Natural killer cell (primary cell): ENCODE data around the gene ELMO1. TPM values are rescaled to one million over a fixed set of nuclear protein-coding genes. Genes with fewer than 3 reads are reported as not detected.

Source experiments
- ATAC-seq, 3 donors: fragments of 150-1000 bp in 2 of 3; fragments of 200-7000 bp in 1 of 3; cut with Tn5 transposase; 1 replicate in 1 of 3; 2 replicates in 2 of 3; pipeline ENCODE4 v1.10.0; 2021; ENCODE audit warnings: mild to moderate bottlenecking in 2 of 3, moderate library complexity in 2 of 3
- DNase-seq, 2 donors: peaks; one replicate each; pipeline versions ENCODE4 v3.0.0 to v3.0.0-alpha.2; 2013 to 2021; ENCODE audit warnings: mixed read lengths in 1 of 2
- H3K27ac ChIP-seq: one replicate; pipeline ENCODE4 v1.5.1; 2013; ENCODE audit warnings: mild to moderate bottlenecking, low read length
- H3K27me3 ChIP-seq: one replicate; pipeline ENCODE4 v1.6.1; 2013; ENCODE audit warnings: low read length; ENCODE audit not compliant: control insufficient read depth, insufficient read depth
- H3K36me3 ChIP-seq: one replicate; pipeline ENCODE4 v1.6.1; 2013; ENCODE audit warnings: low read length; ENCODE audit not compliant: control insufficient read depth, insufficient read depth
- H3K4me1 ChIP-seq: one replicate; pipeline ENCODE4 v1.6.1; 2013; ENCODE audit warnings: low read length; ENCODE audit not compliant: control insufficient read depth, insufficient read depth
- H3K4me3 ChIP-seq: one replicate; pipeline ENCODE4 v1.5.1; 2013; ENCODE audit warnings: low read length
- H3K9me3 ChIP-seq: one replicate; pipeline ENCODE4 v1.6.1; 2013; ENCODE audit warnings: low read length; ENCODE audit not compliant: control insufficient read depth, insufficient read depth
- H3K27ac Mint-ChIP-seq, 2 donors: one replicate each; pipeline ENCODE4 v1.8.0; 2022; ENCODE audit warnings: mild to moderate bottlenecking in 2 of 2, mixed read lengths in 2 of 2, moderate library complexity in 1 of 2
- H3K27me3 Mint-ChIP-seq, 2 donors: one replicate each; pipeline ENCODE4 v1.8.0; 2022; ENCODE audit warnings: low read depth in 2 of 2, mixed read lengths in 2 of 2
- H3K36me3 Mint-ChIP-seq: one replicate; pipeline ENCODE4 v1.8.0; 2022; ENCODE audit warnings: mixed read lengths
- H3K4me1 Mint-ChIP-seq, 2 donors: one replicate each; pipeline ENCODE4 v1.8.0; 2022; ENCODE audit warnings: mixed read lengths in 2 of 2
- H3K4me3 Mint-ChIP-seq: one replicate; pipeline ENCODE4 v1.8.0; 2022; ENCODE audit warnings: mild to moderate bottlenecking, moderate library complexity, mixed read lengths
- H3K9me3 Mint-ChIP-seq, 2 donors: one replicate each; pipeline ENCODE4 v1.8.0; 2022; ENCODE audit warnings: mixed read lengths in 2 of 2
- WGBS: methylation state at CpG from one replicate; pipeline ENCODE4 v1.1.7; 2013; ENCODE audit warnings: missing lambda C conversion rate; ENCODE audit not compliant: insufficient coverage; 5-methylcytosine and 5-hydroxymethylcytosine counted together
- intact Hi-C: fragments of 100-400 bp; cut with micrococcal nuclease; formaldehyde crosslinking; loops from one replicate; pipeline ENCODE4 v1.14.2; 2022
- total RNA-seq, 4 donors: library from RNA; stranded (reverse); fragments of 120-200 nt in 1 of 4; gene quantifications; one replicate each; pipeline versions ENCODE4 v1.2.3 to v1.2.4, GENCODE V29; 2013 to 2022
- TF ChIP-seq, protein P1 (sequence below): fragments of 200-600 bp; IDR thresholded peaks from one replicate; pipeline ENCODE4 v1.8.0; 2022; ENCODE audit warnings: antibody characterized with exemption

ELMO1 gene
- total RNA-seq, 3 donors from 2014 or later (not counting 1 experiment from before 2014, with no cell fraction given), result 127 to 147 (median 130) TPM

DNA sequence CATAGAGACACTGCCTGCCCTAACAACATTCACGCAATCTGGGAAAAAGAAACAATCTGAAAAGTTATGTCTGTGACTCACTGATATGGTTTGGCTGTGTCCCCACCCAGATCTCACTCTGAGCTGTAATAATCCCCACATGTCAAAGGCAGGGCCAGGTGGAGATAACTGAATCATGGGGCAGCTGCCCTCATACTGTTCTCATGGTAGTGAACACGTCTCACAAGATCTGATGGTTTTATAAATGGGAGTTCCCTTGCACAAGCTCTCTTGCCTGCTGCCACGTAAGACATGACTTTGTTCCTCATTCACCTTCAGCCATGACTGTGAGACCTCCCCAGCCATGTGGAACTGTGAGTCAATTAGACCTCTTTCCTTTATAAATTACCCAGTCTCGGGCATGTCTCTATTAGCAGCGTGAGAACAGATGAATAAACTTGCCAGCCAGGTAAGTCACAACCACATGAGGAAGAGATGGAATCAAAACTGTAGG is 382.8 kb downstream of the ELMO1 start:
- peaks cover 51% of the 10 kb centered on the region in 2 donors for H3K4me1 Mint-ChIP-seq
- peak overlapping the region in 1 of 2 donors; percentile 13 for H3K27ac Mint-ChIP-seq
- DNase-seq (no peak), ATAC-seq (peak in 2 of 3 donors; percentile 28 to 36)
- 61% methylated on average over 5 of the region's 5 CpGs for WGBS
- no peaks in the 10 kb centered on the region for H3K36me3 Mint-ChIP-seq
- Histone ChIP-seq H3K4me1 (peaks cover 3% of the 10 kb centered on the region), H3K36me3 (no peaks in the 10 kb centered on the region), H3K27me3 (no peaks in the 10 kb centered on the region), H3K9me3 (no peaks in the 10 kb centered on the region), H3K4me3 (no peak overlapping the region), H3K27ac (no peak overlapping the region)
- TF ChIP-seq, protein P1, sequence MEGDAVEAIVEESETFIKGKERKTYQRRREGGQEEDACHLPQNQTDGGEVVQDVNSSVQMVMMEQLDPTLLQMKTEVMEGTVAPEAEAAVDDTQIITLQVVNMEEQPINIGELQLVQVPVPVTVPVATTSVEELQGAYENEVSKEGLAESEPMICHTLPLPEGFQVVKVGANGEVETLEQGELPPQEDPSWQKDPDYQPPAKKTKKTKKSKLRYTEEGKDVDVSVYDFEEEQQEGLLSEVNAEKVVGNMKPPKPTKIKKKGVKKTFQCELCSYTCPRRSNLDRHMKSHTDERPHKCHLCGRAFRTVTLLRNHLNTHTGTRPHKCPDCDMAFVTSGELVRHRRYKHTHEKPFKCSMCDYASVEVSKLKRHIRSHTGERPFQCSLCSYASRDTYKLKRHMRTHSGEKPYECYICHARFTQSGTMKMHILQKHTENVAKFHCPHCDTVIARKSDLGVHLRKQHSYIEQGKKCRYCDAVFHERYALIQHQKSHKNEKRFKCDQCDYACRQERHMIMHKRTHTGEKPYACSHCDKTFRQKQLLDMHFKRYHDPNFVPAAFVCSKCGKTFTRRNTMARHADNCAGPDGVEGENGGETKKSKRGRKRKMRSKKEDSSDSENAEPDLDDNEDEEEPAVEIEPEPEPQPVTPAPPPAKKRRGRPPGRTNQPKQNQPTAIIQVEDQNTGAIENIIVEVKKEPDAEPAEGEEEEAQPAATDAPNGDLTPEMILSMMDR, result no peak
- peaks cover 0 to 3% of the 10 kb centered on the region in 2 donors for H3K9me3 Mint-ChIP-seq
- intact Hi-C loops, result no loop called here
- H3K4me3 Mint-ChIP-seq, result no peak overlapping the region
- H3K27me3 Mint-ChIP-seq, result no peaks in the 10 kb centered on the region

DNA sequence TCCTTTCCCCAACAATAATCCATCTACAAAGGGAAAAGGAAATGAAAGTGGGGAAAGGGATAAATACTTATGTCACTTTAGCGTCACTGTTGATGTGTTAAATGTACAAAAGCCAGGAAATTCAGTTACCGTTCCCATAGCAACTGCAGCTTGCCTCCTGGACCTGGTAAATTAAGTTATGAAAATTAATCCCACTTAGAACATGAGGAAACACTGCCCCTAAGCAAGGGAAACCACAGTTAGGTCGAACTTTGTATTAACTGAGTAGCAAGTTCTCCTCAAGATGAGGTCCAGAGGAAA is 386.2 kb downstream of the ELMO1 start:
- H3K4me1 Mint-ChIP-seq, result peaks cover 41 to 43% of the 10 kb centered on the region in 2 donors
- H3K36me3 Mint-ChIP-seq, result no peaks in the 10 kb centered on the region
- Histone ChIP-seq H3K36me3 (no peaks in the 10 kb centered on the region), H3K4me1 (peaks cover 3% of the 10 kb centered on the region), H3K9me3 (no peaks in the 10 kb centered on the region), H3K27ac (no peak overlapping the region), H3K4me3 (no peak overlapping the region), H3K27me3 (no peaks in the 10 kb centered on the region)
- no peaks in the 10 kb centered on the region for H3K27me3 Mint-ChIP-seq
- TF ChIP-seq, protein P1, result no peak
- H3K27ac Mint-ChIP-seq, result peak overlapping the region; percentile 44 to 50
- DNase-seq (no peak), ATAC-seq (no peak)
- intact Hi-C loops, result no loop called here
- peaks cover 0 to 3% of the 10 kb centered on the region in 2 donors for H3K9me3 Mint-ChIP-seq
- no peak overlapping the region for H3K4me3 Mint-ChIP-seq
- 72% methylated on average over 3 of the region's 3 CpGs for WGBS

DNA sequence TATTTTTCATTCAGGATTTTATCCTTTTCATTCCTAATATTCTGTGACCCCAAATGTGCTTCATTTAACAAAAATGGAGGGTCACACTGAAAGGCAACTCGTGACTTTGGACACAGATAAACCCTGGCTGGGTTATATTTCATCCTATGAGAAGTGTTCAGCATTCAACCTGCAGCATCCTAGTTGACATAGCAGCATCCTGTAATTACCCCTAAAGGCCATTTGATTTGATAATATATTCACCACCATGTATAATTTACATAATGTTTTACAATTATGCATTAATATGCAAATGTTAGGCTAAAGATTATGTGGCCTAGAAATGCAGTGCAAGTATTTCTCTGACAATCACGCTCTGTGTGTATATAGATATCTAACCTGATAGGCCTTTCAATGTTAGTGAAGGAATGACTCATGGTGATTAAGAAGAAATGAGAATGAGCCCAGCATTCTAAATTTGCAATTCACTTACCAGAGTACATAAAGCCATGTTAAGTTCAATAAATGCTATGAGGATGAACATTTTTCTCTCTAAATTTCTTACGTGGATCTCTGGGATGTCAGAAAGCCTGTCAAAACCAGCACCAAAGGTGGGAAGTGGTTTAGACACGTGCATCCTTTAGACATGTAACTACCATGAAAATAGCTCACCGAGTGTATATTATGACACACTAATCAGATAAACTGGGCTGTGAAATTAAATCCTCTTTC is 386.7 kb downstream of the ELMO1 start:
- DNase-seq, result no peak
- peaks cover 3% of the 10 kb centered on the region for H3K4me1 ChIP-seq
- no peak overlapping the region for H3K4me3 ChIP-seq
- peak in 2 of 3 donors; percentile 38 to 59 for ATAC-seq
- no peaks in the 10 kb centered on the region for H3K36me3 Mint-ChIP-seq
- H3K36me3 ChIP-seq, result no peaks in the 10 kb centered on the region
- no peak overlapping the region for H3K27ac ChIP-seq
- WGBS, result 73% methylated on average over 5 of the region's 5 CpGs
- no peaks in the 10 kb centered on the region for H3K9me3 ChIP-seq
- peaks cover 41 to 47% of the 10 kb centered on the region in 2 donors for H3K4me1 Mint-ChIP-seq
- TF ChIP-seq, protein P1, result no peak
- H3K27ac Mint-ChIP-seq, result peak overlapping the region; percentile 44 to 50
- H3K27me3 ChIP-seq, result no peaks in the 10 kb centered on the region
- intact Hi-C loops, result no loop called here
- H3K4me3 Mint-ChIP-seq, result no peak overlapping the region
- no peaks in the 10 kb centered on the region for H3K27me3 Mint-ChIP-seq
- H3K9me3 Mint-ChIP-seq, result peaks cover 0 to 3% of the 10 kb centered on the region in 2 donors
